Liver (tissue), 9 donors: Measurements from ENCODE around the gene KRTAP1-3. TPM values are rescaled to one million over a fixed set of nuclear protein-coding genes. Genes with fewer than 3 reads are reported as not detected.

Source experiments
- DNase-seq: peaks from one replicate; pipeline ENCODE4 v3.0.0-alpha.2; 2017; ENCODE audit warnings: low spot score
- H3K27ac ChIP-seq, 2 donors: one replicate each; pipeline ENCODE4 v1.7.0; 2013; ENCODE audit warnings: inconsistent platforms in 2 of 2, low read length in 2 of 2, control low read depth in 1 of 2, low read depth in 1 of 2, mild to moderate bottlenecking in 1 of 2
- H3K27me3 ChIP-seq, 4 donors: one replicate each; pipeline versions ENCODE4 v1.6.1 to v1.7.0; 2013; ENCODE audit warnings: low read length in 3 of 4, inconsistent platforms in 1 of 4, mild to moderate bottlenecking in 1 of 4, moderate library complexity in 1 of 4; ENCODE audit not compliant: control insufficient read depth in 4 of 4, insufficient read depth in 4 of 4
- H3K36me3 ChIP-seq, 4 donors: one replicate each; pipeline versions ENCODE4 v1.6.1 to v1.7.0; 2013; ENCODE audit warnings: low read length in 3 of 4, mild to moderate bottlenecking in 3 of 4, low read depth in 1 of 4, moderate library complexity in 1 of 4; ENCODE audit not compliant: control insufficient read depth in 4 of 4, insufficient read depth in 3 of 4
- H3K4me1 ChIP-seq, 4 donors: one replicate each; pipeline versions ENCODE4 v1.6.1 to v1.7.0; 2013; ENCODE audit warnings: low read length in 3 of 4, mild to moderate bottlenecking in 3 of 4, moderate library complexity in 1 of 4; ENCODE audit not compliant: control insufficient read depth in 4 of 4, insufficient read depth in 4 of 4
- H3K4me3 ChIP-seq, 3 donors: one replicate each; pipeline versions ENCODE4 v1.6.1 to v1.7.0; 2013; ENCODE audit warnings: low read length in 3 of 3, control low read depth in 1 of 3, low read depth in 1 of 3, mild to moderate bottlenecking in 1 of 3
- H3K9ac ChIP-seq, 2 donors: one replicate each; pipeline ENCODE4 v1.7.0; 2013; ENCODE audit warnings: low read length in 2 of 2, mild to moderate bottlenecking in 2 of 2, moderate library complexity in 2 of 2, control low read depth in 1 of 2, low read depth in 1 of 2
- H3K9me3 ChIP-seq, 4 donors: one replicate each; pipeline versions ENCODE4 v1.6.1 to v1.7.0; 2013; ENCODE audit warnings: low read length in 3 of 4; ENCODE audit not compliant: control insufficient read depth in 4 of 4
- EGR1 ChIP-seq, 2 donors: IDR thresholded peaks; 2 replicates each; pipeline ENCODE4 v1.6.1; 2016 to 2018; ENCODE audit warnings: antibody characterized with exemption in 2 of 2, low read depth in 2 of 2
- FOXA1 ChIP-seq: IDR thresholded peaks from 2 replicates; pipeline ENCODE4 v1.6.1; 2016; ENCODE audit warnings: antibody characterized with exemption
- FOXA2 ChIP-seq: IDR thresholded peaks from 2 replicates; pipeline ENCODE4 v1.6.1; 2016; ENCODE audit warnings: antibody characterized with exemption
- GABPA ChIP-seq, 2 donors: IDR thresholded peaks in 1 of 2; conservative IDR thresholded peaks in 1 of 2; 2 replicates each; pipeline ENCODE4 v1.6.1; 2016; ENCODE audit warnings: antibody characterized with exemption in 2 of 2, mild to moderate bottlenecking in 1 of 2, moderate library complexity in 1 of 2
- HNF4A ChIP-seq, 2 donors: conservative IDR thresholded peaks; 2 replicates each; pipeline ENCODE4 v1.6.1; 2016; ENCODE audit warnings: antibody characterized with exemption in 2 of 2, mild to moderate bottlenecking in 2 of 2
- HNF4G ChIP-seq: IDR thresholded peaks from 2 replicates; pipeline ENCODE4 v1.6.1; 2016; ENCODE audit warnings: antibody characterized with exemption
- JUND ChIP-seq, 2 donors: IDR thresholded peaks; 2 replicates each; pipeline ENCODE4 v1.6.1; 2016; ENCODE audit warnings: antibody characterized with exemption in 2 of 2
- NR2F2 ChIP-seq: IDR thresholded peaks from 2 replicates; pipeline ENCODE4 v1.6.1; 2016; ENCODE audit warnings: antibody characterized with exemption
- RAD21 ChIP-seq, 2 donors: IDR thresholded peaks; 2 replicates each; pipeline ENCODE4 v1.6.1; 2016; ENCODE audit warnings: antibody characterized with exemption in 2 of 2, mild to moderate bottlenecking in 2 of 2
- RXRA ChIP-seq, 2 donors: IDR thresholded peaks; 2 replicates each; pipeline ENCODE4 v1.6.1; 2017 to 2018; ENCODE audit warnings: antibody characterized with exemption in 2 of 2, mild to moderate bottlenecking in 1 of 2
- SP1 ChIP-seq: IDR thresholded peaks from 2 replicates; pipeline ENCODE4 v1.6.1; 2018; ENCODE audit warnings: antibody characterized with exemption, mild to moderate bottlenecking
- TAF1 ChIP-seq: conservative IDR thresholded peaks from 2 replicates; pipeline ENCODE4 v1.6.1; 2016; ENCODE audit warnings: antibody characterized with exemption, mild to moderate bottlenecking
- YY1 ChIP-seq: IDR thresholded peaks from 2 replicates; pipeline ENCODE4 v1.6.1; 2016; ENCODE audit warnings: antibody characterized with exemption, mild to moderate bottlenecking
- WGBS: extraction: QIAGEN DNeasy Blood & Tissue Kit; methylation state at CpG from one replicate; pipeline ENCODE4 v1.1.7; 2013; 5-methylcytosine and 5-hydroxymethylcytosine counted together
- polyA plus RNA-seq, 2 donors: library from polyadenylated mRNA; stranded (reverse) in 1 of 2; unstranded in 1 of 2; fragments of 200-250 nt in 1 of 2; fragments of >200 nt in 1 of 2; fragmentation: Nextera tagmentation in 1 of 2; extraction: Ambion mirVana in 1 of 2; gene quantifications; one replicate each; pipeline versions ENCODE4 v1.2.1 to v1.2.3, GENCODE V29; 2013 to 2015
- total RNA-seq, 2 donors: library from RNA; depleted of rRNA; stranded (reverse); fragments of >200 nt; gene quantifications; one replicate each; pipeline ENCODE4 v1.2.3, GENCODE V29; 2014
- TF ChIP-seq, protein P1 (sequence below): IDR thresholded peaks from 2 replicates; pipeline ENCODE4 v1.6.1; 2016; ENCODE audit warnings: antibody characterized with exemption, mild to moderate bottlenecking
- TF ChIP-seq, protein P2 (sequence below): IDR thresholded peaks from 2 replicates; pipeline ENCODE4 v1.6.1; 2016; ENCODE audit warnings: antibody characterized with exemption
- TF ChIP-seq, protein P3 (sequence below): IDR thresholded peaks from 2 replicates; pipeline ENCODE4 v1.6.1; 2016; ENCODE audit warnings: antibody characterized with exemption
- TF ChIP-seq, protein P4 (sequence below): IDR thresholded peaks from 2 replicates; pipeline ENCODE4 v1.6.1; 2016; ENCODE audit warnings: antibody characterized with exemption
- donor health status: healthy.
- donor health status: healthy.
- donor health status: healthy.
- donor health status: healthy.
- donor health status: healthy.

Gene KRTAP1-3
- total and polyA plus RNA-seq, 4 donors: not detected

DNA sequence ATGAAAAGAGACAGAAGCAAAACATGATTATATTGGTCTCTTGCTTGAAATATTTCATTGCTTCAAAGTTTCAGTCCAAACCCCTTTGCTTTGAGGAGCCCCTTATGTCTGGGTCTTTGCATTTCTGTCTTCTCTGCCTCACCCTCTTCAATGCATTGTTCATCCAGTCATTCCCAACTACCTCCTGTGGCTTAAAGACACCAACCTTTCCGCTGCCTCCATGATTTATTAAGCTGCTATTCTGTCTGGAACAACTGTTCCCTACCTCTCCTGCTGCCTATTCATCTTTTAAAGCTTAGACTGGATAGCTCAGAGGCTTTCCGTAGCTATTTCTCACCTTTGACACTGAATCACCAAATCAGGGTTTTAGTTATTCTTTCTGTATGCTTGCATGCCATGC lies 37.3 kb downstream of the KRTAP1-3 start:
- Histone ChIP-seq H3K27me3 (peaks cover 0 to 9% (median 0%) of the 10 kb centered on the region in 4 donors), H3K27ac (no peak overlapping the region), H3K9me3 (no peaks in the 10 kb centered on the region)

DNA sequence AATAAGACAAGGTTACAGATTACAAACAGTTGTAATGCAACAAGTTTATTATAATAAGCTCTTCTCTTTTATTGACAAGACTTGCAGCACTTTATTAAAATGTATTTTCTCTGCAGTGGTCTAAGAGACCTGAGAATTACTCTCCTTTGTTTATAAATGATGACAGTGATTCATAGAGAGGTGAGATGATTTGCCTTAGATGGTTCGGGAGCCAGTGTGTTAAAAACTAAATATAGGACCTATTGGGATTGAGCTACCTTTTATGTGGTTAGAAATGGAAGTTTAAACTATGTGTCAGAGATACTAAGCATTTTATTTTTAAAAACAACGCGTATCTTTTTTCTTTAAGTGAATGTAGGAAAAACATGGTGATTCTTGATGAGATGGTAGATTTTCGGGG lies 37.8 kb downstream of the KRTAP1-3 start:
- Histone ChIP-seq H3K9ac (no peak overlapping the region), H3K27me3 (peaks cover 0 to 11% (median 0%) of the 10 kb centered on the region in 4 donors), H3K4me3 (no peak overlapping the region), H3K4me1 (no peaks in the 10 kb centered on the region), H3K36me3 (no peaks in the 10 kb centered on the region), H3K9me3 (no peaks in the 10 kb centered on the region), H3K27ac (no peak overlapping the region)
- WGBS: 82% methylated on average over 4 of the region's 4 CpGs
- DNase-seq: no peak
- TF ChIP-seq, protein P1, sequence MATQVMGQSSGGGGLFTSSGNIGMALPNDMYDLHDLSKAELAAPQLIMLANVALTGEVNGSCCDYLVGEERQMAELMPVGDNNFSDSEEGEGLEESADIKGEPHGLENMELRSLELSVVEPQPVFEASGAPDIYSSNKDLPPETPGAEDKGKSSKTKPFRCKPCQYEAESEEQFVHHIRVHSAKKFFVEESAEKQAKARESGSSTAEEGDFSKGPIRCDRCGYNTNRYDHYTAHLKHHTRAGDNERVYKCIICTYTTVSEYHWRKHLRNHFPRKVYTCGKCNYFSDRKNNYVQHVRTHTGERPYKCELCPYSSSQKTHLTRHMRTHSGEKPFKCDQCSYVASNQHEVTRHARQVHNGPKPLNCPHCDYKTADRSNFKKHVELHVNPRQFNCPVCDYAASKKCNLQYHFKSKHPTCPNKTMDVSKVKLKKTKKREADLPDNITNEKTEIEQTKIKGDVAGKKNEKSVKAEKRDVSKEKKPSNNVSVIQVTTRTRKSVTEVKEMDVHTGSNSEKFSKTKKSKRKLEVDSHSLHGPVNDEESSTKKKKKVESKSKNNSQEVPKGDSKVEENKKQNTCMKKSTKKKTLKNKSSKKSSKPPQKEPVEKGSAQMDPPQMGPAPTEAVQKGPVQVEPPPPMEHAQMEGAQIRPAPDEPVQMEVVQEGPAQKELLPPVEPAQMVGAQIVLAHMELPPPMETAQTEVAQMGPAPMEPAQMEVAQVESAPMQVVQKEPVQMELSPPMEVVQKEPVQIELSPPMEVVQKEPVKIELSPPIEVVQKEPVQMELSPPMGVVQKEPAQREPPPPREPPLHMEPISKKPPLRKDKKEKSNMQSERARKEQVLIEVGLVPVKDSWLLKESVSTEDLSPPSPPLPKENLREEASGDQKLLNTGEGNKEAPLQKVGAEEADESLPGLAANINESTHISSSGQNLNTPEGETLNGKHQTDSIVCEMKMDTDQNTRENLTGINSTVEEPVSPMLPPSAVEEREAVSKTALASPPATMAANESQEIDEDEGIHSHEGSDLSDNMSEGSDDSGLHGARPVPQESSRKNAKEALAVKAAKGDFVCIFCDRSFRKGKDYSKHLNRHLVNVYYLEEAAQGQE: no peak
- TF ChIP-seq YY1 (no peak), FOXA2 (no peak), TAF1 (no peak), JUND (IDR thresholded peaks at IDR 0.05) (no peak), HNF4A (conservative IDR thresholded peaks at IDR 0.05) (no peak), NR2F2 (no peak), FOXA1 (no peak), EGR1 (IDR thresholded peaks at IDR 0.05; ENCODE audit: low read depth in 2 of 2) (no peak), RXRA (IDR thresholded peaks at IDR 0.05) (no peak), SP1 (no peak), RAD21 (IDR thresholded peaks at IDR 0.05) (no peak), GABPA (IDR thresholded peaks at IDR 0.05 in 1 of 2, conservative IDR thresholded peaks at IDR 0.05 in 1 of 2) (no peak)
- TF ChIP-seq, protein P2, sequence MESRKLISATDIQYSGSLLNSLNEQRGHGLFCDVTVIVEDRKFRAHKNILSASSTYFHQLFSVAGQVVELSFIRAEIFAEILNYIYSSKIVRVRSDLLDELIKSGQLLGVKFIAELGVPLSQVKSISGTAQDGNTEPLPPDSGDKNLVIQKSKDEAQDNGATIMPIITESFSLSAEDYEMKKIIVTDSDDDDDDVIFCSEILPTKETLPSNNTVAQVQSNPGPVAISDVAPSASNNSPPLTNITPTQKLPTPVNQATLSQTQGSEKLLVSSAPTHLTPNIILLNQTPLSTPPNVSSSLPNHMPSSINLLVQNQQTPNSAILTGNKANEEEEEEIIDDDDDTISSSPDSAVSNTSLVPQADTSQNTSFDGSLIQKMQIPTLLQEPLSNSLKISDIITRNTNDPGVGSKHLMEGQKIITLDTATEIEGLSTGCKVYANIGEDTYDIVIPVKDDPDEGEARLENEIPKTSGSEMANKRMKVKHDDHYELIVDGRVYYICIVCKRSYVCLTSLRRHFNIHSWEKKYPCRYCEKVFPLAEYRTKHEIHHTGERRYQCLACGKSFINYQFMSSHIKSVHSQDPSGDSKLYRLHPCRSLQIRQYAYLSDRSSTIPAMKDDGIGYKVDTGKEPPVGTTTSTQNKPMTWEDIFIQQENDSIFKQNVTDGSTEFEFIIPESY: no peak
- TF ChIP-seq, protein P3, sequence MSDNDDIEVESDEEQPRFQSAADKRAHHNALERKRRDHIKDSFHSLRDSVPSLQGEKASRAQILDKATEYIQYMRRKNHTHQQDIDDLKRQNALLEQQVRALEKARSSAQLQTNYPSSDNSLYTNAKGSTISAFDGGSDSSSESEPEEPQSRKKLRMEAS: no peak

More for the DNA sequence above, 37.3 kb downstream of the KRTAP1-3 start:
- Histone ChIP-seq H3K36me3 (no peaks in the 10 kb centered on the region), H3K9ac (no peak overlapping the region), H3K4me3 (no peak overlapping the region), H3K4me1 (no peaks in the 10 kb centered on the region)
- WGBS: 68% methylated on average over 2 of the region's 2 CpGs
- TF ChIP-seq FOXA2 (no peak), JUND (IDR thresholded peaks at IDR 0.05) (no peak), SP1 (no peak), NR2F2 (no peak), HNF4A (conservative IDR thresholded peaks at IDR 0.05) (no peak), HNF4G (no peak), GABPA (IDR thresholded peaks at IDR 0.05 in 1 of 2, conservative IDR thresholded peaks at IDR 0.05 in 1 of 2) (no peak), YY1 (no peak), RXRA (IDR thresholded peaks at IDR 0.05) (no peak), EGR1 (IDR thresholded peaks at IDR 0.05; ENCODE audit: low read depth in 2 of 2) (no peak)
- TF ChIP-seq, protein P2: no peak
- TF ChIP-seq, protein P1: no peak
- TF ChIP-seq, protein P4, sequence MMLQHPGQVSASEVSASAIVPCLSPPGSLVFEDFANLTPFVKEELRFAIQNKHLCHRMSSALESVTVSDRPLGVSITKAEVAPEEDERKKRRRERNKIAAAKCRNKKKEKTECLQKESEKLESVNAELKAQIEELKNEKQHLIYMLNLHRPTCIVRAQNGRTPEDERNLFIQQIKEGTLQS: no peak
- DNase-seq: no peak
